Calu3 (cell line): Measurements from ENCODE around the gene CKMT2. TPM values are rescaled to one million over a fixed set of nuclear protein-coding genes. Genes with fewer than 3 reads are reported as not detected.

Source experiments
- BruUV-seq: library from RNA; stranded (reverse); fragments of 400-500 nt; replicated peaks from 2 replicates; lab custom pipeline; 2021; lab: Mats Ljungman, UMichigan
- CTCF ChIA-PET: fragments of 300-600 bp; sonication (Branson Sonifier 250); formaldehyde crosslinking; loops from one replicate; lab custom pipeline; 2022; ENCODE audit warnings: antibody characterized with exemption; lab: Charles Lee
- DNase-seq: peaks from one replicate; pipeline ENCODE4 v3.0.0; 2022
- H3K27ac Mint-ChIP-seq: one replicate; pipeline ENCODE4 v1.8.0; 2022; ENCODE audit warnings: mixed read lengths; ENCODE audit not compliant: unreplicated experiment
- H3K27me3 Mint-ChIP-seq: one replicate; pipeline ENCODE4 v1.8.0; 2022; ENCODE audit warnings: mixed read lengths; ENCODE audit not compliant: unreplicated experiment
- H3K36me3 Mint-ChIP-seq: one replicate; pipeline ENCODE4 v1.8.0; 2022; ENCODE audit warnings: mild to moderate bottlenecking, moderate library complexity, mixed read lengths; ENCODE audit not compliant: insufficient read depth, unreplicated experiment
- H3K4me1 Mint-ChIP-seq: one replicate; pipeline ENCODE4 v1.8.0; 2022; ENCODE audit warnings: mild to moderate bottlenecking, low read depth, mixed read lengths; ENCODE audit not compliant: unreplicated experiment
- H3K4me3 Mint-ChIP-seq: one replicate; pipeline ENCODE4 v1.8.0; 2022; ENCODE audit warnings: mild to moderate bottlenecking, low read depth, moderate library complexity, mixed read lengths; ENCODE audit not compliant: unreplicated experiment
- H3K9me3 Mint-ChIP-seq: one replicate; pipeline ENCODE4 v1.8.0; 2022; ENCODE audit warnings: low read depth, mixed read lengths; ENCODE audit not compliant: unreplicated experiment
- intact Hi-C: fragments of 100-400 bp; cut with micrococcal nuclease; formaldehyde crosslinking; loops from one replicate; pipeline ENCODE4 v1.10.0; 2022; ENCODE audit not compliant: unreplicated experiment
- total RNA-seq: library from RNA; stranded (reverse); gene quantifications from 2 replicates; pipeline ENCODE4 v1.2.3, GENCODE V29; 2022
- TF ChIP-seq, protein P1 (sequence below): fragments of 200-600 bp; IDR thresholded peaks from one replicate; pipeline ENCODE4 v1.8.0; 2022; ENCODE audit warnings: antibody characterized with exemption; ENCODE audit not compliant: unreplicated experiment

Gene CKMT2
- total RNA-seq, 1 experiment from 2014 or later, result not detected

DNA sequence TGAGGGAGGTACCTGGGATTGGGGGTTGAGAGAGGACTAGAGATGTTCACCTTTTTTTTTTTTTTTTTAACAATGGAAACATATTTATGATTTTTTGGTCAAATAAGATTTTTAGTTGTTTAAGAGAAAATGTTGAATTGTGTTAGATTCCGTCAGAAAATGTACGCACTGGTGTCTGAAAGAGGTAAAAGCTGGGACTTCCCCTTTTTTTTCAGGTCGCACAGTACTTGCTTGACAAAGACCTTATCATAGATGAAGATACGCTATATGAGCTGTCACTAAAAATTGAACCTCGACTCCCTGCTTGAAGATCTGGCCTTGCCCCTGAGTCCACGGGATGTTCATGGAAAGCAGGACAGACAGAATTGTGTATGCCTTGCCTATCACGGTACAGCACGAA lies 7.7 kb upstream of the CKMT2 start:
- Mint-ChIP-seq H3K27me3 (no peaks in the 10 kb centered on the region), H3K4me1 (no peaks in the 10 kb centered on the region), H3K27ac (no peak overlapping the region), H3K4me3 (no peak overlapping the region), H3K9me3 (no peaks in the 10 kb centered on the region), H3K36me3 (no peaks in the 10 kb centered on the region)
- TF ChIP-seq, protein P1, sequence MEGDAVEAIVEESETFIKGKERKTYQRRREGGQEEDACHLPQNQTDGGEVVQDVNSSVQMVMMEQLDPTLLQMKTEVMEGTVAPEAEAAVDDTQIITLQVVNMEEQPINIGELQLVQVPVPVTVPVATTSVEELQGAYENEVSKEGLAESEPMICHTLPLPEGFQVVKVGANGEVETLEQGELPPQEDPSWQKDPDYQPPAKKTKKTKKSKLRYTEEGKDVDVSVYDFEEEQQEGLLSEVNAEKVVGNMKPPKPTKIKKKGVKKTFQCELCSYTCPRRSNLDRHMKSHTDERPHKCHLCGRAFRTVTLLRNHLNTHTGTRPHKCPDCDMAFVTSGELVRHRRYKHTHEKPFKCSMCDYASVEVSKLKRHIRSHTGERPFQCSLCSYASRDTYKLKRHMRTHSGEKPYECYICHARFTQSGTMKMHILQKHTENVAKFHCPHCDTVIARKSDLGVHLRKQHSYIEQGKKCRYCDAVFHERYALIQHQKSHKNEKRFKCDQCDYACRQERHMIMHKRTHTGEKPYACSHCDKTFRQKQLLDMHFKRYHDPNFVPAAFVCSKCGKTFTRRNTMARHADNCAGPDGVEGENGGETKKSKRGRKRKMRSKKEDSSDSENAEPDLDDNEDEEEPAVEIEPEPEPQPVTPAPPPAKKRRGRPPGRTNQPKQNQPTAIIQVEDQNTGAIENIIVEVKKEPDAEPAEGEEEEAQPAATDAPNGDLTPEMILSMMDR, result no peak
- CTCF ChIA-PET, result interaction anchor here (0.7 kb wide), 1 partner anchor 19 kb away, joined by 4 read pairs; no protein-coding TSS in a partner anchor
- intact Hi-C loops, result no loop called here
- no TSS peak for BruUV-seq
- no peak for DNase-seq

DNA sequence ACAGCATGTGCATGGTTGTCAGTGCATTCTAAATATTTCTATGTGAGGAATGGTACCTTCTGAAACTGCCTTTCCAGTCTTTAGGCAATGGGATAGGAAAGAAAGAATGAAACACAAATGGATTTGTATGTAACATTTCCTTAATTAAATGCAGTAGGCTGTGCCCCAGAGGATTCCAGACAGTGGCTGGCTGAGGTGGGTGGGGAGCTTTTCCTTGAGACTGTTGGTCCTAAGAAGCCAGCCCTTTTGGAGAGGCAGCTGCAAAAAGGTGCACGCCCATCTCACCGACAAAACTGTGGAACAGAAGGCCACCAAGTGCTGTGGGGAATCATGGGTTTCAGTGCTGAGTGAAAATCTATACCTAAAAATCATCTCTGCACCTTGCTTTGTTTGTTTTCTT lies 6.8 kb upstream of the CKMT2 start:
- CTCF ChIA-PET, result no interaction called here
- Mint-ChIP-seq H3K4me3 (no peak overlapping the region), H3K4me1 (no peaks in the 10 kb centered on the region), H3K36me3 (no peaks in the 10 kb centered on the region), H3K27ac (no peak overlapping the region), H3K27me3 (no peaks in the 10 kb centered on the region), H3K9me3 (no peaks in the 10 kb centered on the region)
- no peak for DNase-seq
- intact Hi-C loops, result no loop called here
- TF ChIP-seq, protein P1, result no peak
- BruUV-seq, result no TSS peak

DNA sequence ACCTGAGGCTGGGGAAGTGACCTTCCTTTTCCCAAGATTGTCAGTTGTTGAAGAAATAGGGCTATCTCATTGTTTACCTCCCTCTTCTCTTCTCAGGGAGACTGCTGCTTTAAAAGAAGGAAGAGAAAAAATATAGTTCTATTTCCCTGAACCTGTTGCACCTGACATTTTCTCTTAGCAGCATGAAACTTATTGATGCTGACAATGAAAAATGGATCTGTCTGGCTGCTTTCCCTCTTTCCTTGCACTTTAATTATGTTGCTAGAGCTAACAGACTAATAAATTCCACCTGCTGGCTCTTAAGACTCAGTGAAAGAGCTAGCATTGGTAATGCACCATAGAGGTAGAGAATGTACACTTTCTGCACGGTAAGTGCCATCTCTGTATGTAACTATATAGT lies 6.2 kb upstream of the CKMT2 start:
- intact Hi-C loops, result no loop called here
- Mint-ChIP-seq H3K27me3 (no peaks in the 10 kb centered on the region), H3K27ac (no peak overlapping the region), H3K4me3 (no peak overlapping the region), H3K36me3 (no peaks in the 10 kb centered on the region), H3K4me1 (no peaks in the 10 kb centered on the region), H3K9me3 (no peaks in the 10 kb centered on the region)
- BruUV-seq, result no TSS peak
- TF ChIP-seq, protein P1, result no peak
- no peak for DNase-seq
- CTCF ChIA-PET, result no interaction called here

DNA sequence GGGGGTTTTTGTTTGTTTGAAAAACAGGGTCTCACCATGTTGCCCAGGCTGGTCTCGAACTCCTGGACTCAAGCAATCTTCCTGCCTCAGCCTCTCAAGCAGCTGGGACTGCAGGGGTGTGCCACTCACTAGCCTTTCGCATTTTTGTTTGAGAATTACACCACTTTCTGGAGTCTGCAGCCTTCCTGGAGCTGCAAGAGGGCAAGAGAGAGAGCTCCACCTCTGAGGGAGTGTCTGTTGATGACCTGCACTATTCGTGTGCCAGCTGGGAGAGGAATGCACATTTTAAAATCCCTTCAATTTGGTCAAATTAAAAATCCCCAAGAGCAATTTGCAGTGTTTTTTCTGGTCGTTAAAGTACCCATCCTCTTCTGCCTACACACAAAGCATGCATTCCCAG lies 5.0 kb upstream of the CKMT2 start:
- Mint-ChIP-seq H3K36me3 (peaks cover 3% of the 10 kb centered on the region), H3K27me3 (no peaks in the 10 kb centered on the region), H3K4me1 (no peaks in the 10 kb centered on the region), H3K9me3 (no peaks in the 10 kb centered on the region), H3K27ac (no peak overlapping the region), H3K4me3 (no peak overlapping the region)
- TF ChIP-seq, protein P1, result no peak
- CTCF ChIA-PET, result no interaction called here
- no TSS peak for BruUV-seq
- intact Hi-C loops, result no loop called here
- DNase-seq, result no peak

DNA sequence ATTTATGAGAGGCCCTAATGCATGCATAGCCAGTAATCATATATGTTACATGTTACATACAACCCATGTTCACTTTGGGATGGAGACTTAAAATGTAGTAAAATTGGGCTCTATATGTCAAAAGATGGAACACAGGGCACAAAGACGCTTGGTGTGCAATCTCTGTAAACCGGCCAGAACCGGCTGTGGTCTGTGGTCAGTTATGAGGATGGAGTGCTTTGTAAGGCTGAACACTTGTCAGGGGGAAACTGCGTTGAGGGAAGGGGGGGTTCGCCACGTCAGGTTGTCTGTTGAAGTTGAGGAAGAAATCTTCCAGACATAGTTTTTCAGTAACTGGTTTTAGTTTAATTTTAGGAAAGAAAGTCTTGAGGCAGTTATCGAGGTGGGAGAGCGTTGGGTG lies 2.7 kb upstream of the CKMT2 start:
- intact Hi-C loops, result no loop called here
- Mint-ChIP-seq H3K27ac (no peak overlapping the region), H3K4me1 (no peaks in the 10 kb centered on the region), H3K4me3 (no peak overlapping the region), H3K27me3 (no peaks in the 10 kb centered on the region), H3K36me3 (peaks cover 4% of the 10 kb centered on the region), H3K9me3 (no peaks in the 10 kb centered on the region)
- no peak for DNase-seq
- CTCF ChIA-PET, result no interaction called here
- TF ChIP-seq, protein P1, result no peak
- BruUV-seq, result no TSS peak
